Stimulated activated CD8-positive, alpha-beta memory T cell treated with anti-CD3 and anti-CD28 coated beads, Interleukin-2, amount 100 ng/mL, for 1 hour (primary cell): Measurements from ENCODE around the gene MEGF8.
"Not testable (repeated sequence)": the region's sequence is repeated elsewhere in the genome, so short reads cannot be mapped to it uniquely, and the experiment has no call there.

Experiments
- DNase-seq, 2 donors: peaks; one replicate each; pipeline ENCODE4 v3.0.0-alpha.2; 2020; ENCODE audit warnings: low read depth in 2 of 2

Gene MEGF8

GRCh38 chr19:42332059-42332458, 6.6 kb downstream of the MEGF8 start:
- DNase-seq, result no peak

GRCh38 chr19:42333018-42333417, 7.6 kb downstream of the MEGF8 start:
- no peak for DNase-seq

- DNase-seq, result no peak
Measured at GRCh38 chr19:42333975-42334696, 8.7 kb downstream of the MEGF8 start.

GRCh38 chr19:42334697-42335373, 9.4 kb downstream of the MEGF8 start:
- DNase-seq, result no peak

- DNase-seq, result no peak
Measured at GRCh38 chr19:42335374-42335936, 10.0 kb downstream of the MEGF8 start.

GRCh38 chr19:42335971-42336370, 10.5 kb downstream of the MEGF8 start:
- no peak for DNase-seq

GRCh38 chr19:42339126-42339860, 13.9 kb downstream of the MEGF8 start:
- DNase-seq, result not testable (repeated sequence)

- not testable (repeated sequence) for DNase-seq
Measured at GRCh38 chr19:42339922-42340321, 14.5 kb downstream of the MEGF8 start.

- no peak for DNase-seq
Measured at GRCh38 chr19:42343344-42344110, 18.1 kb downstream of the MEGF8 start.

- DNase-seq, result no peak
Measured at GRCh38 chr19:42344336-42344893, 19.0 kb downstream of the MEGF8 start.

- no peak for DNase-seq
Measured at GRCh38 chr19:42345191-42345812, 19.9 kb downstream of the MEGF8 start.

GRCh38 chr19:42348211-42348610, 22.8 kb downstream of the MEGF8 start:
- no peak for DNase-seq

GRCh38 chr19:42349378-42350107, 24.1 kb downstream of the MEGF8 start:
- no peak for DNase-seq

GRCh38 chr19:42350417-42350816, 25.0 kb downstream of the MEGF8 start:
- no peak for DNase-seq

GRCh38 chr19:42351079-42351735, 25.8 kb downstream of the MEGF8 start:
- DNase-seq, result no peak

- DNase-seq, result no peak
Measured at GRCh38 chr19:42352301-42353259, 27.1 kb downstream of the MEGF8 start.

- DNase-seq, result no peak
Measured at GRCh38 chr19:42353341-42354015, 28.0 kb downstream of the MEGF8 start.

- no peak for DNase-seq
Measured at GRCh38 chr19:42355896-42356295, 30.5 kb downstream of the MEGF8 start.
